ENCODE measurements around the gene FLRT2. TPM values are rescaled to one million over a fixed set of nuclear protein-coding genes. Genes with fewer than 3 reads are reported as not detected.

FLRT2 gene
- total and polyA plus RNA-seq, 2 experiments from 2014 or later, result 40.0 to 94.1 TPM

GRCh38 chr14:85576218-85576617 is 46.3 kb downstream of the FLRT2 start:
- peaks cover 43% of the 10 kb centered on the region for H3F3A ChIP-seq (ENCODE audit: insufficient read depth)
- no peak overlapping the region for H3K4me3 ChIP-seq
- 28 to 30% methylated on average over 3 of the region's 3 CpGs for WGBS, 2 experiments (ENCODE audit: low coverage in 1 of 2, low lambda C conversion rate in 2 of 2, missing lambda C conversion rate in 2 of 2)
- H2AFZ ChIP-seq, result no peak overlapping the region
- no peak for TF ChIP-seq EZH2 (IDR thresholded peaks at IDR 0.05; ENCODE audit: insufficient read depth, poor library complexity, severe bottlenecking)
- no peak for TF ChIP-seq EZH2phosphoT487 (IDR thresholded peaks at IDR 0.05; ENCODE audit: insufficient read depth, low read depth)
- H3K9me2 ChIP-seq (ENCODE audit: insufficient read depth), result no peaks in the 10 kb centered on the region
- H3K27ac ChIP-seq, result peak overlapping the region; percentile 41
- no peaks in the 10 kb centered on the region for H3K9me3 ChIP-seq (ENCODE audit: low read depth)
- H3K27me3 ChIP-seq (replicated peaks; ENCODE audit: insufficient read depth), result no peaks in the 10 kb centered on the region
- H3K9ac ChIP-seq, result no peak overlapping the region
- DNase-seq, result peak; percentile 60
- H3K36me3 ChIP-seq (ENCODE audit: low read depth), result no peaks in the 10 kb centered on the region
- H3K4me1 ChIP-seq (ENCODE audit: insufficient read depth), result peaks cover 73% of the 10 kb centered on the region
- in situ Hi-C loops (cut with MboI), result no loop called here
- 0 out of 2 replicates have a peak, but pooled peaks cover 3% of the 10 kb centered on the region for H4K20me1 ChIP-seq (ENCODE audit: insufficient read depth)
- peaks cover 49% of the 10 kb centered on the region for H3K79me2 ChIP-seq (ENCODE audit: insufficient read depth)
- H3K4me2 ChIP-seq (ENCODE audit: unreplicated experiment), result no peak overlapping the region

DNA sequence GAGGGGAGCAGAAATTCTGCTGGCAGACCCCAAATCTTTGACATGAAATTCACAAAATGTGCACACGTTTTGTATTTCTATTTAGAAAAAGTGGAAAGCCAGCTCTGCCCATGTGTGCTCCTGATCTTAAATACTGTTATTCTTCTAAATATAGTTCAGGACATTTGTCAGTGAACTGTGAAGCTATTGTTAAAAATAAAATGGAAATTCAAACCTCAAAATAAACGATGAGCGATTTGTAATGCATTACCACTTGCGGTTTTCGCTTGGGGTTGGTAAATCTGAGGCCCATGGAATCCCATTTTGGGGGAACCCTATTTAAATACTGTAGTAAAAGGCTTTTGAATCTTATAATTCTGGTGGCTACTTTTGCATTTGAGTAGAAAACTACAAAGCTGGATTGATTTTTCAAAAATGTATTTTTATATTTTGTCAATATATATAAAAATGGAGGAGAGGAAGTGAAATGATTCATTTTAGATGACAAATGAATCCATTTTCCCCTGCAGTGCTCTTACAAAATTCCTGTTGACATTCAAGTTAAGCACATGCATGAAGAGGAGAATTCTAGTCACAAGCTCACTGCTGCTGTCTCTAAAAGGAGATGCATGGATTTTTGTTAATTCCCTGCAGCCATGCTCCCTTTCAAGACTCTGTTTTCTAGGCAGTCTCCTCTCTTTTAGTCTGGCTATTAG is 47.1 kb downstream of the FLRT2 start:
- peak; percentile 29 for DNase-seq
- no peak overlapping the region for H3K4me2 ChIP-seq (ENCODE audit: unreplicated experiment)
- no peaks in the 10 kb centered on the region for H3K27me3 ChIP-seq (replicated peaks; ENCODE audit: insufficient read depth)
- TF ChIP-seq EZH2phosphoT487 (IDR thresholded peaks at IDR 0.05; ENCODE audit: insufficient read depth, low read depth) (no peak), EZH2 (IDR thresholded peaks at IDR 0.05; ENCODE audit: insufficient read depth, poor library complexity, severe bottlenecking) (no peak)
- H3K4me3 ChIP-seq, result no peak overlapping the region
- in situ Hi-C loops (cut with MboI), result no loop called here
- no peaks in the 10 kb centered on the region; the same call in 1 of the 2 replicates for H3K9me2 ChIP-seq (ENCODE audit: insufficient read depth)
- H3K4me1 ChIP-seq (ENCODE audit: insufficient read depth), result peaks cover 72% of the 10 kb centered on the region
- H3K27ac ChIP-seq, result peak overlapping the region; percentile 41
- peaks cover 40% of the 10 kb centered on the region for H3F3A ChIP-seq (ENCODE audit: insufficient read depth)
- no peaks in the 10 kb centered on the region for H3K9me3 ChIP-seq (ENCODE audit: low read depth)
- 0 out of 2 replicates have a peak, but pooled peaks cover 3% of the 10 kb centered on the region for H4K20me1 ChIP-seq (ENCODE audit: insufficient read depth)
- no peaks in the 10 kb centered on the region for H3K36me3 ChIP-seq (ENCODE audit: low read depth)
- H3K9ac ChIP-seq, result no peak overlapping the region
- WGBS, 2 experiments (ENCODE audit: low coverage in 1 of 2, low lambda C conversion rate in 2 of 2, missing lambda C conversion rate in 2 of 2), result 83 to 85% methylated on average over 5 of the region's 5 CpGs
- no peak overlapping the region for H2AFZ ChIP-seq
- H3K79me2 ChIP-seq (ENCODE audit: insufficient read depth), result peaks cover 46% of the 10 kb centered on the region

GRCh38 chr14:85577543-85578114 is 47.7 kb downstream of the FLRT2 start:
- Histone ChIP-seq H3F3A (ENCODE audit: insufficient read depth) (peaks cover 37% of the 10 kb centered on the region), H3K27ac (no peak overlapping the region), H3K9me3 (ENCODE audit: low read depth) (no peaks in the 10 kb centered on the region), H3K36me3 (ENCODE audit: low read depth) (no peaks in the 10 kb centered on the region), H3K4me1 (ENCODE audit: insufficient read depth) (peaks cover 66% of the 10 kb centered on the region), H3K27me3 (replicated peaks; ENCODE audit: insufficient read depth) (no peaks in the 10 kb centered on the region), H3K79me2 (ENCODE audit: insufficient read depth) (peaks cover 46% of the 10 kb centered on the region), H3K4me3 (no peak overlapping the region), H3K9me2 (ENCODE audit: insufficient read depth) (no peaks in the 10 kb centered on the region; the same call in 1 of the 2 replicates), H3K9ac (no peak overlapping the region), H4K20me1 (ENCODE audit: insufficient read depth) (0 out of 2 replicates have a peak, but pooled peaks cover 3% of the 10 kb centered on the region), H3K4me2 (ENCODE audit: unreplicated experiment) (no peak overlapping the region), H2AFZ (no peak overlapping the region)
- no peak for DNase-seq
- in situ Hi-C loops (cut with MboI), result no loop called here
- no peak for TF ChIP-seq EZH2phosphoT487 (IDR thresholded peaks at IDR 0.05; ENCODE audit: insufficient read depth, low read depth)
- TF ChIP-seq EZH2 (IDR thresholded peaks at IDR 0.05; ENCODE audit: insufficient read depth, poor library complexity, severe bottlenecking), result no peak
- 96 to 98% methylated on average over 7 of the region's 7 CpGs for WGBS, 2 experiments (ENCODE audit: low coverage in 1 of 2, low lambda C conversion rate in 2 of 2, missing lambda C conversion rate in 2 of 2)

DNA sequence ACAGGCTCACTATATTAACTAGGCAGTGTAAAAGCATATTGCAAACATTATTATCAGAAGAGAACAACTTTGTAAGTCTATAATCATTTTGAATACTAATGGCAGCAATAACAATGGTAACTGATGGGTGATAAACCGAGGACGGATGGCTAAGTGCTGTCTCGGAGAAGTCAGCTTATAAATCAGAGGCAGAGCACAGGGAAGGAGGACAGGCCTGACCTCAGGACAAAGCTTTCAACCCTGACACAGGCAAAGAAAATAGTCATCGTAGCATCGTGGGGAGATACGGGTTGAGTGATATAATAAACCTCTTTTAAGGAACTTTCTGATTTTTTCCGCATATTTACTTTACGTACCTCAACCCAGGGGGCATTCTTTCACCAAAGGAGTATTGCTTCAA is 48.4 kb downstream of the FLRT2 start:
- in situ Hi-C loops (cut with MboI), result no loop called here
- peaks cover 52% of the 10 kb centered on the region for H3K79me2 ChIP-seq (ENCODE audit: insufficient read depth)

More for the DNA sequence above, 48.4 kb downstream of the FLRT2 start:
- H4K20me1 ChIP-seq (ENCODE audit: insufficient read depth), result 0 out of 2 replicates have a peak, but pooled peaks cover 3% of the 10 kb centered on the region
- 97 to 98% methylated on average over 8 of the region's 8 CpGs for WGBS, 2 experiments (ENCODE audit: low coverage in 1 of 2, low lambda C conversion rate in 2 of 2, missing lambda C conversion rate in 2 of 2)
- H2AFZ ChIP-seq, result no peak overlapping the region
- peaks cover 35% of the 10 kb centered on the region; the same call in 1 of the 2 replicates for H3F3A ChIP-seq (ENCODE audit: insufficient read depth)
- H3K9me3 ChIP-seq (ENCODE audit: low read depth), result no peaks in the 10 kb centered on the region
- no peak for DNase-seq
- no peaks in the 10 kb centered on the region; the same call in 1 of the 2 replicates for H3K9me2 ChIP-seq (ENCODE audit: insufficient read depth)
- H3K27me3 ChIP-seq (replicated peaks; ENCODE audit: insufficient read depth), result no peaks in the 10 kb centered on the region
- no peak overlapping the region for H3K4me3 ChIP-seq
- H3K4me2 ChIP-seq (ENCODE audit: unreplicated experiment), result no peak overlapping the region
- TF ChIP-seq EZH2 (IDR thresholded peaks at IDR 0.05; ENCODE audit: insufficient read depth, poor library complexity, severe bottlenecking) (no peak), EZH2phosphoT487 (IDR thresholded peaks at IDR 0.05; ENCODE audit: insufficient read depth, low read depth) (no peak)
- no peaks in the 10 kb centered on the region for H3K36me3 ChIP-seq (ENCODE audit: low read depth)
- H3K27ac ChIP-seq, result no peak overlapping the region
- H3K4me1 ChIP-seq (ENCODE audit: insufficient read depth), result peaks cover 59% of the 10 kb centered on the region
- H3K9ac ChIP-seq, result no peak overlapping the region
